Measurements from ENCODE around the gene DND1.

DNA sequence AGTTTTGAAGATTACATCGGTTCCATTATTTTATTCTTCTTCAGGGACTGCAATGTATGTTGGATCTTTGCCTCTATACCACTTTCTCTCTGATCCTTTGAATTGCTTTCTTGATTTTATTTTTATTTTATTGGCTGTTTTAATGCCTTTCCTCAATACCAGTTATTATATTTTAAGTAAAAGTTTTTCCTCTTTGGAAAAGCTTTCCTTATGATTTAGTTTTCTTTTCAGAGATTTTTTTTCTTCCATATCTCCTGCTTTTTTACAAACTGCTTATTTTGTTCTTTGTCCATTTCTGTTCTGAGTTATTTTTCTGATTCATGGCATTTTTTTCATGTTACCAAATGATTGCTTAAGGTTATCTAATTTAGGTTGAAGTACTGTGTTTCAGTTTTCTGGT, 38.4 kb upstream of the DND1 start:
- no peak for TF ChIP-seq CTCF (IDR thresholded peaks at IDR 0.05)
- TF ChIP-seq POLR2A (IDR thresholded peaks at IDR 0.05) = no peak

All from esophagus squamous epithelium (tissue), 4 donors.